Measurements from ENCODE around the gene RICTOR.

Gene RICTOR

DNA sequence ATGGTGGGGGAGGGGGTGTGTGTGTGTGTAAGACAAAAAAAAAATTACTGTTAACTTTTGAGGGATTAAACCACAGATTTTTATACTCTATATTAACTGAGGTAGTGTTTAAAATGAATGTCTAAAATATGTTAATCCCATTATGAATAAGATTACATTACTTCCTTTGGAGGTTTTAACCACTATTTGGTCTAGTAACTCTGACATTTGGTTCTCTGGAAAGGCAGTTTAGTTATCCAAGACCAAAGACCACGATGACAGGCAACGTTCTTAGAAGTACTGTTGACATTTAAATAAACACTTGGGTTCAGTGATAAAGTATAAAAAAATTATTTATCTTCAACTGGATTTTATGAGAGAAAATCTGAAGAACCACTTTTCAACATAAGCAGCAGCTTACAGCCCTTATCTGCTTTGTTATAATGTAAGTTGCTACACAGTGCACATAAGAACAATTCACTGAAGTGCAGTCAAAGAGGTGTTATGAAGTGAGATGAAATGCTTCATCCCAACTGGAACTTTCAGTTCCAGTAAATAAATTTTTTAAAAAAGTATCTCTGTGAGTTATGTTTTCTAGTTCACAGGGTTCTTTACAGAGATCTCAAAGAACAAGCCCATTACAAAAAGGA is 133.9 kb downstream of the RICTOR start:
- Histone ChIP-seq H3K27me3 (ENCODE audit: low read depth, low read length) (no peaks in the 10 kb centered on the region), H3K79me2 (ENCODE audit: low read length) (no peaks in the 10 kb centered on the region), H3K9ac (ENCODE audit: low read length) (no peak overlapping the region), H3K4me3 (ENCODE audit: low read length) (no peak overlapping the region), H3K4me2 (ENCODE audit: low read length) (no peak overlapping the region), H3K9me3 (ENCODE audit: insufficient read depth, low read length) (no peaks in the 10 kb centered on the region), H4K20me1 (ENCODE audit: insufficient read depth, low read length) (no peaks in the 10 kb centered on the region), H3K4me1 (ENCODE audit: low read length) (no peaks in the 10 kb centered on the region), H3K36me3 (replicated peaks; ENCODE audit: low read depth, low read length) (no peaks in the 10 kb centered on the region), H2AFZ (ENCODE audit: low read depth, low read length) (no peak overlapping the region), H3K27ac (ENCODE audit: low read length) (no peak overlapping the region)
- TF ChIP-seq, protein P1, sequence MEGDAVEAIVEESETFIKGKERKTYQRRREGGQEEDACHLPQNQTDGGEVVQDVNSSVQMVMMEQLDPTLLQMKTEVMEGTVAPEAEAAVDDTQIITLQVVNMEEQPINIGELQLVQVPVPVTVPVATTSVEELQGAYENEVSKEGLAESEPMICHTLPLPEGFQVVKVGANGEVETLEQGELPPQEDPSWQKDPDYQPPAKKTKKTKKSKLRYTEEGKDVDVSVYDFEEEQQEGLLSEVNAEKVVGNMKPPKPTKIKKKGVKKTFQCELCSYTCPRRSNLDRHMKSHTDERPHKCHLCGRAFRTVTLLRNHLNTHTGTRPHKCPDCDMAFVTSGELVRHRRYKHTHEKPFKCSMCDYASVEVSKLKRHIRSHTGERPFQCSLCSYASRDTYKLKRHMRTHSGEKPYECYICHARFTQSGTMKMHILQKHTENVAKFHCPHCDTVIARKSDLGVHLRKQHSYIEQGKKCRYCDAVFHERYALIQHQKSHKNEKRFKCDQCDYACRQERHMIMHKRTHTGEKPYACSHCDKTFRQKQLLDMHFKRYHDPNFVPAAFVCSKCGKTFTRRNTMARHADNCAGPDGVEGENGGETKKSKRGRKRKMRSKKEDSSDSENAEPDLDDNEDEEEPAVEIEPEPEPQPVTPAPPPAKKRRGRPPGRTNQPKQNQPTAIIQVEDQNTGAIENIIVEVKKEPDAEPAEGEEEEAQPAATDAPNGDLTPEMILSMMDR (IDR thresholded peaks at IDR 0.05; ENCODE audit: low read depth, low read length), result no peak
- no peak for TF ChIP-seq EZH2phosphoT487 (IDR thresholded peaks at IDR 0.05; ENCODE audit: low read depth)

DNA sequence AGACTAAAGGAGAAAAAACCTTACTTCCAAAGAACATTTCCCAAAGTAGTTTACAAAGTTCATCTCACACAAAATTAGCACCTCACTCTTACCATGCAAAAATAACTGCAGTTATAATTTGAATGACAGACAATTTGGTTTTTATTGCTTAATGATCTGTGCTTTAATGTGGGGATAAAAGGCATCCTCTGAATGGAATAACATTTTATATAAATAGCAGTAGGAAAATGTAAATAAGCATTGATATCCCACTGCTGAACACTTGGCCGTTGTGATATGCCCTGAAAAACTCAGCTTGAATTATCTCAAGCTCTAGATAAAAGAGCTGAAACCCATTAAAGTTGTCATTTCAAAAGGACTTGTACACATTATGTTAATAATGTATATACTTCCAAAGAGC is 135.2 kb downstream of the RICTOR start:
- Histone ChIP-seq H3K36me3 (replicated peaks; ENCODE audit: low read depth, low read length) (no peaks in the 10 kb centered on the region), H3K4me2 (ENCODE audit: low read length) (no peak overlapping the region)
- no peak for TF ChIP-seq EZH2phosphoT487 (IDR thresholded peaks at IDR 0.05; ENCODE audit: low read depth)
- TF ChIP-seq, protein P1 (IDR thresholded peaks at IDR 0.05; ENCODE audit: low read depth, low read length), result no peak

DNA sequence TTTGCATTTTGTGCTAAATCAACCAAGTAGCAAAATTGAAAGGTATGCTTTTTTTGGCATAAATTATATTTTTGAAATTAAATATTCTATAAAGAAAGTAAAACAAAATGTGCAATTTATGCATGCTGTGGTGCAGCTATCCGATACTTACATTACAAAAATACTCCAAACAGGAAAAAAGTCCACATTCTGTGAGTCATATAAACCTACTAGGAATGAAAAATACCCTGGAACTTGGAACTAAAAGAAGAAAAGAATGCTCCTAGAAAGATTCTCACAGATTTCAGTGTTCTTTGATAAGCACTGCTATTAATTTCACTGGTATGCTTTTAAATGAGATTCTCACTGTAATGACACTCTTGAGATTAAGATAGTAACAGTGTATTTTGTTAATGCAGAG is 135.8 kb downstream of the RICTOR start:
- H3K4me2 ChIP-seq (ENCODE audit: low read length), result no peak overlapping the region
- H4K20me1 ChIP-seq (ENCODE audit: insufficient read depth, low read length), result no peaks in the 10 kb centered on the region
- H3K36me3 ChIP-seq (replicated peaks; ENCODE audit: low read depth, low read length), result no peaks in the 10 kb centered on the region
- H3K27me3 ChIP-seq (ENCODE audit: low read depth, low read length), result no peaks in the 10 kb centered on the region
- H3K79me2 ChIP-seq (ENCODE audit: low read length), result no peaks in the 10 kb centered on the region
- TF ChIP-seq, protein P1 (IDR thresholded peaks at IDR 0.05; ENCODE audit: low read depth, low read length), result no peak
- no peak for TF ChIP-seq EZH2phosphoT487 (IDR thresholded peaks at IDR 0.05; ENCODE audit: low read depth)
- no peak overlapping the region for H2AFZ ChIP-seq (ENCODE audit: low read depth, low read length)
- H3K9ac ChIP-seq (ENCODE audit: low read length), result no peak overlapping the region
- H3K4me3 ChIP-seq (ENCODE audit: low read length), result no peak overlapping the region
- no peaks in the 10 kb centered on the region for H3K9me3 ChIP-seq (ENCODE audit: insufficient read depth, low read length)
- H3K27ac ChIP-seq (ENCODE audit: low read length), result no peak overlapping the region
- no peaks in the 10 kb centered on the region for H3K4me1 ChIP-seq (ENCODE audit: low read length)

More for the DNA sequence above, 135.2 kb downstream of the RICTOR start:
- Histone ChIP-seq H3K9ac (ENCODE audit: low read length) (no peak overlapping the region), H3K27ac (ENCODE audit: low read length) (no peak overlapping the region), H4K20me1 (ENCODE audit: insufficient read depth, low read length) (no peaks in the 10 kb centered on the region), H2AFZ (ENCODE audit: low read depth, low read length) (no peak overlapping the region), H3K27me3 (ENCODE audit: low read depth, low read length) (no peaks in the 10 kb centered on the region), H3K79me2 (ENCODE audit: low read length) (no peaks in the 10 kb centered on the region), H3K4me3 (ENCODE audit: low read length) (no peak overlapping the region), H3K9me3 (ENCODE audit: insufficient read depth, low read length) (no peaks in the 10 kb centered on the region), H3K4me1 (ENCODE audit: low read length) (no peaks in the 10 kb centered on the region)

DNA sequence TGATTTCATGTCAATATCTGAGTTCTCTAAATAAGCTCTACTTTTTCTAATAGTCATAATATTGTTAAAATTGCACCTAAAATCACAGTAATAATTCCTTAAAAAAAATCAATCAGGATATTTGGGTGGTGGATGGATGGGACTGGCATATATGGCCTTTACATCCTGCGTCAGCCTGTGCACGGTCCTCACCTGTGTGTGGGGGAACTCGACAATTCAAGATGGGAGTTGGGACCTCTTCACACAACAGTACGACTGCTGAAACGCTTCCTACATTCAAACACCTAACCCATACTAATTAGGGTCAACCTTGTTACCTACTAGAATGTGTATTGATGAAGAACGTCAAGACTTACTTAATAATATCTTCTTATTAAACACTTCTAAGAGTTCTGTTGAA is 137.9 kb downstream of the RICTOR start:
- no peak overlapping the region for H3K27ac ChIP-seq (ENCODE audit: low read length)
- H3K9ac ChIP-seq (ENCODE audit: low read length), result no peak overlapping the region
- no peak overlapping the region for H3K4me2 ChIP-seq (ENCODE audit: low read length)
- no peak overlapping the region for H2AFZ ChIP-seq (ENCODE audit: low read depth, low read length)
- no peak overlapping the region for H3K4me3 ChIP-seq (ENCODE audit: low read length)
- no peaks in the 10 kb centered on the region for H3K36me3 ChIP-seq (replicated peaks; ENCODE audit: low read depth, low read length)
- no peaks in the 10 kb centered on the region for H3K9me3 ChIP-seq (ENCODE audit: insufficient read depth, low read length)
- no peak for TF ChIP-seq EZH2phosphoT487 (IDR thresholded peaks at IDR 0.05; ENCODE audit: low read depth)
- TF ChIP-seq, protein P1 (IDR thresholded peaks at IDR 0.05; ENCODE audit: low read depth, low read length), result no peak
- no peaks in the 10 kb centered on the region for H4K20me1 ChIP-seq (ENCODE audit: insufficient read depth, low read length)
- no peaks in the 10 kb centered on the region for H3K27me3 ChIP-seq (ENCODE audit: low read depth, low read length)
- H3K79me2 ChIP-seq (ENCODE audit: low read length), result no peaks in the 10 kb centered on the region
- H3K4me1 ChIP-seq (ENCODE audit: low read length), result no peaks in the 10 kb centered on the region

Data from OCI-LY3 (cell line).